A204.1 (cell line): ENCODE data around the gene TMEM44.
"Not testable (repeated sequence)": the region's sequence is repeated elsewhere in the genome, so short reads cannot be mapped to it uniquely, and the experiment has no call there.

Experiments used
- FAIRE-seq: peaks from 2 replicates; lab custom pipeline; 2012; peaks lifted over from hg19 to GRCh38; lab: Jason Lieb, UNC

The TMEM44 gene

DNA sequence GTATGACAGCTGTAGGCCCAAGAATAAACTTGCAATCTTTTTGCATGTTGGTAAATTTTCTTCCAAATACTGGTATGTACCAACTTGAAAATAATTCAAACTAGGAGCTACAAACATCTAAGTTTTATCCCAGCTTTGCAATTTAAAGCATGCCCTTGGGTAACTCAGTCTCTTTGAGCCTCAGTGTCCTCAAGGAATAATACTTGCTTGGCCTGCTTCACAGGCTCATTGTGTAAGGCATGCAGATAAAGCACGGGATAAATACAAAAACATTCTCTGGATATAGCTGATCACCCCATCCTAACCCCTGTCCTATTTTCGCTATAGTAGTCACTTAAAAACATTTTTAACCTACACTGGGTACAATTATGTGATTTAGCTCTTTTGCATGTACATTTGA is 9.6 kb upstream of the TMEM44 start:
- no peak for FAIRE-seq

DNA sequence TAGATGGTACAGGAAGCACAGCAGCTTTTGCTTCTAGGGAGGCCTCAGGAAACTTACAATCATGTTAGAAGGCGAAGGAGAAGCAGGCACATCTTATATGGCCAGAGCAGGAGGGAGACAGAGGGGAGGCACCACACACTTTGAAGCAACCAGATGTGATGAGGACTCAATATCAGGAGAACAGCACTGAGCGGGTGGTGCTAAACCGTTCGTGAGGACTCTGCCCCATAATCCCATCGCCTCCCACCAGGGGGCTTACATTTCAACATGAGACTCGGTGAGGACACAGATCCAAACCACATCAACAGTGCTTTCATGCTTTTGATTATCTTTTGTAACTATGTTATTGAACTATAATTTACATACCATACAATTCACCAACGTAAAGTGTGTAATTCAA is 7.6 kb upstream of the TMEM44 start:
- no peak for FAIRE-seq

DNA sequence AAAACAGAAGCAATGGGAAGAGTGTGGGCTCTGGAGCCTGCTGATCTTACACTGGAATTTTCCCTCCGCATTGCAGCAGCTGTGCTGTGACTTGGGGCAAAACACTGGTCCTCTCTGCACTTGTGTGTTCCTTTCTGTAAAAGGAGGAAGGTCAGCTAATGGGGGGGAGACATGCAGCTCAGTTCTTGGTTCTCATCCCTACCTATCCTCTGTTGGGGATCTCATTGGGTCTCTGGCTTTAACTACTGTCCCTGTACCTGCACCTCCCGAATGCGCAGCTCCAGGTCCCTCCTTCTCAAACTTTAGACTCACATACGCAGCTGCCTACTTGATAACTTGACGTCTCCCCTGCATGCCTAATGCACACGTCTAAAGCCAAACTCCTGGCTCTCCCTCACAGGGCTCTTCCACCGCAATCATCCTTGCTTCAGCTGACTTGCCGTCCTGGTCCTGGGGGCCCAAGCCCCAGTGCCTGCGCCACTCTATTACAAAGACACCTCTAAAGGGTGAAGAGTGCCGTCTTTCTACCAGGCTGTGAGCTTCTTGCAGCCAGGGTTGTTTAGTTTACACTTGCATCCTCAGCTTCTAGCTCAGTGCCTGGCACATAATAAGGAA is 5.9 kb upstream of the TMEM44 start:
- FAIRE-seq: no peak

DNA sequence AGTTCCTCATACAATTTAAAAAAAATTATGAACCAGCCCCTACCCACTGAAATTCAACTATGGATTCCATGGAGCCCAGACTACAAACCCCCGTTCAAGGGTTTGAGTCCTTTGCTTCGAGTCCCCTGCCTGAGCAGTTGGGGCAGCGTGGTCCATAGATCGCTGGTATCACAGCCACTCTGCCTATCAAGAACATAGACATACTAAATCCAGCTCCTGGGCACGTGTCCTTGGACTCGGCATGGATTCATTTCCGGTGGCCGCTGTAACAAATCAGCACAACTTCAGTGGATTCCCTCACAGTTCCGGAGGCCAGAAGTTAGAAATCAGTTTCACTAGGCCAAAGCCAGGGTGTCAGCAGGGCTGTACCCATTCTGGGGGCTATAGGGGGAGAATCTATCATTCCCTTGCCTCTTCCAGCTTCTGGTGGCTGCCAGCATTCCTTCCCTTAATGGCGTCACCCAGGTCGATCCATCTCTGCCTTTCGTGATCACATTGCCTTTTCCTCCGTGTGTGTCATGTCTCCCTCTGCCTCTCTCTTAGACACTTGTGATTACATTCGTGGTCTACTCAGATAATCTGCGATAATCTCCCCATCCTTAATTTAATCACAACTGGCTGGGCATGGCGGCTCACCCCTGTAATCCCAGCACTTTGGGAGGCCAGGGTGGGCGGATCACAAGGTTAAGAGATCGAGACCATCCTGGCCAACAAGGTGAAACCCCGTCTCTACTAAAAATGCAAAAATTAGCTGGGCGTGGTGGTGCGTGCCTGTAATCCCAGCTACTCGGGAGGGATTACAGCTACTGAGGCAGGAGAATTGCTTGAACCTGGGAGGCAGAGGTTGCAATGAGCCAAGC is 4.6 kb upstream of the TMEM44 start:
- no peak for FAIRE-seq

DNA sequence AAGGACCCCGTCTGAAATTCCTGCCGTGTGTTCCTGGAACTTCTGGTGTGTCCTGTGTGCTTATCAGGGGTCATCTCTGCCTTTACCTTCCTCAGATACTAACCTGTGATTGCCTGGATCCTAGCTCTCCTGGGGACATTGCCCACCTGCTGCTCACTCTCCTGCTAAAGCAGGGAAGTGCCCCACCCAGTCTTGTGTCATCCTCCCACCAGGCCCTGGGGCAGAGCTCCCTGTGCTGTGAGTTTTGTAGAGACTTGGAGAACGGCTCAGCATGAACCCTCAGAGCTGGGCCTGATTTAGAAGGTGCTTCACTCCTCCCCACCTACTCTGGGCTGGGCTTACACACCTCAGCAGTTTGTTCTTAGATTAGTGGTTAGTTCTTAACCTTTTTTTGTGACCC is 3.8 kb upstream of the TMEM44 start:
- no peak for FAIRE-seq

DNA sequence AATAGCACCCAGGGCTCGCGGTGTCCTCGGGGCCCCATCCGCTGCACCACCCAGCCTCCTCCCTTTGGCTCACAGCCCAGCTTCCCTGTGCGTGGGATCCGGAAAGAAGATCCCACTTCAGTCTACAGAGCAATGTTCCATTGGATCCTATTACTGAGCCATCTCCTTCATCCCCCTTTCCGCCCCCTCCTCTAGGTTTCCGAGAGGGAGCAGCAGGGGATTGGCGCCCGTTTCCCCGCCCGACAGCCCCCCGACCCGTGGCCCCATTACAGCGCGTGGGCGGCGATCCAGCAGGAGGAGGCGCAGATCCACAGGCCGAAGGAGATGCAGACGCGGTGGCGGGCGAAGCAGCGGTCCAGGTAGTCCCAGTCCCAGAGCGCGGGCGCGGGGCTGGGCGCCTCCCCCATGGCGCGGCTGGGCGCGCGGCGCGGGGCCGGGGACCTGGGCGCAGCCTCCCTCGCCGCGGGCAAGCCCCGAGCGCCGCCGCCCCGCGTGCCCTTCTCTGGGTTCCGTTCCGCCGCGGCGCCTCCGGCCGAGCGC is 340 bp downstream of the TMEM44 start:
- FAIRE-seq: no peak

DNA sequence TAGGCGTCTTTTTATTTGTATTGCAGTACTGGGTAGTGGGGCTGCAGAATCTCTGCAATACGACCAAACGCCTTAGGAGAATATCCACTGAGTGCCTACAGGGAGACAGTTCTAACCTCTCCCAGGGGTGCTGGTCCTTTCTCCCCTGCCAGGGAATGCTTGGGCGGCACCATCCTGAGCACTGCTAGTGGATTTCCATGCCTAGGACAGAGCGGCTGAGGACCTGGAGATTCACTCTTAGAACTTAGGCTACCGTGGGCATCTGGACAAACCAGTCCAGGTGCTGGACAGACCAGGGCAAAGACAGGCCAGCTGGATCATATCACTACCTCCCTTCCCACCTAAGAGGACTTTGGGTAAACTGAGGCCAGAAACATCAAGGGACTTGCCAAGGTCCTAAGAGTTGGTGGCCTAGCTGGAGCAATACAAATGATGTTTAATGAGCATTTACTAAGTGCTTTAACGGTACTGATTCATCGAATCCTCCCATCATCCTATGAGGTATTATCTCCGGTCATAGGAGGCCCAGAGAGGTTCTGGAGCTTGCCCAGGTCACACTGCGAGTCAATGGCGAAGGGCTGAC is 902 bp downstream of the TMEM44 start:
- no peak for FAIRE-seq

DNA sequence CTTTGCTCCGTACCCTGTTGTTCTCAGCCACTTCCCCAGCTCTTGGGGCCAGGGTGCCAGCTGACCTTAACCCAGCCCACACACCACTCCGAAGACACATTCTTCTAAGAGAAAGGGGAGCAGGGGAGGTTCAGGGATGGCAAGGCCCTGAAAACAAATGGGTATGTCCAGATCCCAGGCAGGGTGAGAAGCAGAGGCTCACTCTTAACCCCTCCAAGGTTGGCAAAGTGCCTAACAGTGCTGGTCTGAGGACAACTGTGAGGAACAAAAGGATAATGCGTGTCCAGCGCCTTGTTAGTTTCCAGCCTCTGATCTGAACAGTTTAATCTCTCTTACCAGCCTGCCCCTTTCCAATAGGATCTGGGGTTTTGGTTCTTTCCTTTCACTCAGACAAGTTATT is 1.5 kb downstream of the TMEM44 start:
- FAIRE-seq: no peak

DNA sequence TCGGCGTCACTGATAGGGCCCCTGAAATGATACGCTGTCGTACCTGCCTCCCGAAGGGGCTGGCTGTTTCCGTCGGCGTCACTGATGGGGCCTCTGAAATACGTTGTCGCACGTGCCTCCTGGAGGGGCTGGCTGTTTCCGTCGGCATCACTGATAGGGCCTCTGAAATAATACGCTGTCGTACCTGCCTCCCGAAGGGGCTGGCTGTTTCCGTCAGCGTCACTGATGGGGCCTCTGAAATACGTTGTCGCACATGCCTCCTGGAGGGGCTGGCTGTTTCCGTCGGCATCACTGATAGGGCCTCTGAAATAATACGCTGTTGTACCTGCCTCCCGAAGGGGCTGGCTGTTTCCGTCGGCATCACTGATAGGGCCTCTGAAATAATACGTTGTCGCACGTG is 2.5 kb downstream of the TMEM44 start:
- not testable (repeated sequence) for FAIRE-seq

DNA sequence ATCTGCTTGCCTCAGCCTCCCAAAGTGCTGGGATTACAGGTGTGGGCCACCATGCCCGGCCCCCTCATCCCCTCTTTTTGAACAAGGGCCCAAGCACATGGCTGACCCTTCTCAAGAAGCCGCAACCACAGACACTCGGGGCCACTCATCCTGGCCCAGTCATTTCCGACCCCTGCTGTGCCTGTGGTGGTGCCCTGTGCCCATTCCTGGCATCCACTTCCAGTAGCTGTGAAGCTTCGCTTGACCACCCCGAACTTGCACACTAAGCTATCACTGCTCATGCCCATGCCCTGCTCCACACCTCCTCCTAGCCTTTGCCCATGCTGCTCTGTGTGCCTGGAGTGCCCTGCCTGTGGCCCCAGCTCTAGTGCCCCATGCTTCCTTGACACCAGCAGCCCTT is 8.3 kb downstream of the TMEM44 start:
- no peak for FAIRE-seq

DNA sequence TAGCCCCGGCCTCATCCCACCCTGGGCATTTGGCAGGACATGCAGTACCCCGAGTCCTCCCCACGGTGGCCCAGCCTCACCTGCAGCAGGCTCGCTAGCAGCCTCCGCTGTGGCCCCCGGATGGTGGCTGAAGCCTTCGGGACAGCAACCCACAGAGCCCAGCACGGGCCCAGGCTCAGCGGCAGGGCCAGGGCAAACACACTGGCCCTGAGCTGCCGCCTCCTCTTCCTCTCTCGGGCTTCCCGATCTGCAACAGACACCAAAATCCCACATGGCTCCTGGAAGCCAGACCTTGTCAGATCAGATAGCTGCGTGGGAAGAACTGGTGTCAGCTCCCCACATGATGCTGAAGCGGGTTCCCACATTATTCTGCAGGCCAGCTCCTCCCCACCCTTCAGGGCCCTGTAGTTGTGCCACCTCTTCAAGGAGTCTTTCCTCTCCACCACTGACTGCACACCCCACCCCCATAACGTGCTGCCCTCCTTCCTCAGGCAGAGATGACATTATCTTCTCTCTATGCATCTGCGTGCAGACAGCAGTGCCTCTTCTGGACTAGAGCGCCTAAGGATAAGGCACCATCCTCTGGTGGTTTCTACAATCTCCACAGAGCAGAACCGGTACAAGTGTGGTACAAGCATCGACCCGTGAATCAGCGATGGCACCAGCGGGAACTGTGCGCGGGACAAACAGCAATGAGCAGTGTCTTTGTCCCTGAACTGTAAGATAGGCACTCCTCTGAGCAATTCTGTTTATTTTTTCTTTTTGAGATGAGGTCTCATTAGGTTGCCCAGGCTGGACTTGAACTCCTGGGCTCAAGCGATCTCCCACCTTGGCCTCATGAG is 9.5 kb downstream of the TMEM44 start:
- no peak for FAIRE-seq

DNA sequence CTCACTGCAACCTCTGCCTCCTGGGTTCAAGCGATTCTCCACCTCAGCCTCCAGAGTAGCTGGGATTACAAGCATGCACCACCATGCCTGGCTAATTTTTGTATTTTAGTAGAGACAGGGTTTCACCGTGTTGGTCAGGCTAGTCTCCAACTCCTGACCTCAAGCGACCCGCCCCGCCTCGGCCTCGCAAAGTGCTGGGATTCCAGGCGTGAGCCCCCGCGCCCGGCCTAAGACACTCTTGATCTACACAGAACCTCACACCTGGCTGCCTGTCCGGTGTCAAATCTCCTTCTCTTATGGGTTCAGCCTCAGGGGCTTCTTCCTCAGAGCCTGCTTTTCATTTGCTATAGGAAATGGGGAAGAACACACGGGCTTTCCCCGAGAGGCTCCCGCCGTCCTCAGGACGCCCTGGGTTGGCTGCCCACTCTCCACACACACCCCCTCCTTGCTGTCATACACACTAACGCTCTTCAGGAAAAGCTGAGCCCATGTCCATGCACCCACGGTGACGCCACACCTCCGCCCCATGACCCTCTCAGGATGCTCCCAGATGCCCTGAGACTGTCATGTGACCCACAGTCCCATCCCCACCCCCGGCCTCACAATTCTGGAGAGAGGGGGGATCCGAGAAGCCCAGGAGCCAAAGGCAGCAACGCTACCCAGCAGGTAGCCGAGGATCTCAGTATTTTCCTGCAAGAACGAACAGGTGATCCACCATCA is 10.4 kb downstream of the TMEM44 start:
- no peak for FAIRE-seq

DNA sequence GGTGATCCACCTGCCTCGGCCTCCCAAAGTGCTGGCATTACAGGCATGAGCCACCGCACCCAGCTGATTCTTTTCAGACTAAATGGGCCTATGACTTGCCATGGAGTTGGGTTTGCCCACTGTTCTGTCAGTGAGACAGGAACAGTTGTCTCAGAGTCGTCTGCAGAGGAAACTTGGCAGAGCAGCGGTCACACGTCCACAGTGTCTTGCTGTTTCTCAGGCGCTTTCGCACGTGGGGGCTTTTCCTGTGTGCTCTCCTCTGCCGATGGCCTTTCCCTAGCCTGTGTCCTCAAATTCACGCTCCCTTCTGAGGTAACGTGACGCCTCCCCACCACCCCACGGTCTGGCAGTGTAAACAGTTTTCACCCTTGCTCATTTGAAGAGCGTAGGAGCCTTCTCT is 11.3 kb downstream of the TMEM44 start:
- FAIRE-seq: no peak

DNA sequence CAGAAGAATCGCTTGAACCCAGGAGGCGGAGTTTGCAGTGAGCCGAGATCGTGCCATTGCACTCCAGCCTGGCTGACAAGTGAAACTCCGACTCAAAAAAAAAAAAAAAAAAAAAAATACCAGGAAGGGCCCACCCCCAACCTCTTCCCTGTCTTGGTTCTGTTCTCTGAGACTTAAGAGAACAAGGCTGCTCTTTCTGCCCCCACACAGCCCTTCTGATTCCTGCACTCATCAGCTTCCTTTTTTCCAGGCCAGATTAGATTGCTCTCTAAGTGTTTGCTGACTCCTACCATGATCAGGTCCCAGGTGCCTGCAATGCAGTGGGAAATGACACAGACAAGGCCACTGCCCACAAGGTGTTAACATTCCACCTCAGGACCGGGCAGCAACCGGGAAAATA is 13.0 kb downstream of the TMEM44 start:
- no peak for FAIRE-seq

DNA sequence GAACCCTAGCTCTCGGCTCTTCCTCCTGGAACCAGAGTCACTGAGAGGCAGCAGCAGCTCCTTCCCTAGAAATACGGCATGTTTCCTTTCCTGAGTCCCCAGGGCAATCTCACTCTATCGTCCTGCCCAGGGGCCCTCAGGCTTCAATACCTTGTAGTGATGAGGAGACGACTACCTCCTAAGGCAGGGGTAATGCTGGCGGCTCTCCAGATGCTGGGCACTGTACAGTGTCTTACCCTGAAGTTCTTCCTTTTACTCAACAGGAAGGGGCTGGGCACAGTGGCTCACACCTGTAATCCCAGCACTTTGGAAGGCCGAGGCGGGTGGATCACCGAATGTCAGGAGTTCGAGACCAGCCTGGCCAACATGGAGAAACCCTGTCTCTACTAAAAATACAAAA is 13.5 kb downstream of the TMEM44 start:
- FAIRE-seq: no peak

DNA sequence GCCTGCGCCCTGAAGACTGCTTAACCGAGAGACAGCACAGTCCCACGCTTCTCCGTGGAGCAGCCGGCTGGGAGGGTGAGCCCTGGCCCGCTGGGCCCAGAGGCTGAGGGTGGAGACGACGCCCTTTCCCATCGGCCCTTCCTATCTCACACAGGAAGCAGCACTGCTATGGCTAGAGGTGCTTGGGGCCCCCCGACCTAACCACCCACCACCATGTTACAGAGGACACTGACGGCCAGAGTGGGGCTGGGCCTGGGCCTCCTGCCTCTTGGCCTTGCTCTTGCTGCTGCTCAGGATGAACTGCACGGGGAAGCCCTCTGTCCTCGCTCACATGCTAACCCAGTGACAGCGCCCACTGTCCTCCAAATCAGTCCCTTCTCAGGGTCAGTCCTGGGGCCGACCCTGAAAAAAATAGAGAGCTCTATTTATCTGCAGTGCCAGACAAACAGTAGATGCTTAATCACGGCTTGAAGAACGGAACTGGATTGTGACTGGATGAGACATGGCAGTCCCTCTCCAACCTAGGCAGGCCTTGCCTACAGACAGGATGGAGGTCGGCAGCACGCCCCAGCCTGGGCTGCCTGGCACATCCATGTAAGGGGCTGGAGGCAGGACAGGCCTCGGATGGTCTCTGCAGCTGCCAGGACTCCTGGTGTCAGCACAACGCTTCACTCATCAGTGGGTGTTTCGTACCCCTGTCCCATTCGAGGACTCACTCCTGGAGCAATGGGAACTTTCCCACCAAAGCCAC is 14.2 kb downstream of the TMEM44 start:
- no peak for FAIRE-seq

DNA sequence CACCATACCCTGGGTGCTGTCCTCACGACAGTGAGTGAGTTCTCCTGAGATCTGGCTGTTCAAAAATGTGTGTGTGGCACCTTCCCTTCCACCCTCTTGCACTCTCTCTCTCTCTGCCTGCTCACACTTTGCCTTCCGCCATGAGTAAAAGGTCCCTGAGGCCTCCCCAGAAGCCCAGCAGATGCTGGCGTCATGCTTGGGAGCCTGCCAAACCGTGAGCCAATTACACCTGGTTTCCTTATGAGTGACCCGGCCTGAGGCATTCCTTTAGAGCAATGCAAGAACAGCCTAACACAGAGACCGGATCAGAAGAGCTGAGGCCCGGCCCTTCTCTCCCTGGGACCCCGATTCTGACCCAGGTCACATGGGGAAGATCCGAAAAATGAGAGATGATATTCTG is 15.4 kb downstream of the TMEM44 start:
- FAIRE-seq: no peak

DNA sequence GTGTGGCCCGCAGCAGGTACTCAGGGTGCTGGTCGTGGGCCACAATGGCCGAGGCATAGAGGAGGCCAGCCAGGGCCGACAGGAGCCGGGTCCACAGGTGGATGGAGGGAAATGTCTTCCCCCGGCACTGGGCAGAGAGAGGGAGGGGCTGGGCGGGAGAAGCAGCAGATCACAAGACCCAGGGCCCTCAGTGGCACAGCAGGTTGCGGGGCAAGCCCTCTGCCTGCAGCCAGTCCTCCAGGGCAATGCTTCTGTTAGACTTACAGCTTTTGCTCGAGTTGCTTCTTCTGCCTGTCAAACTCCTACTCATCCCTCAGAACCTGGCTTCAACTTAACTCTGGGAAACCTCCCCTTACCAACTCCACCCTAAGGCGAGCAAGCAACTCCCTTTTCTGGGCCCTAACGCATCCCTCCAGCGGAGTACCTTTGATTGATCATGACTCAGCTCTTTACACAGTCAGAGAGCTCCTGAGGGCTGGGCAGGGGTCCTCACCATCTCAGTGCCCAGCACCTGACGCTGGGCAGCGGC is 16.0 kb downstream of the TMEM44 start:
- no peak for FAIRE-seq

DNA sequence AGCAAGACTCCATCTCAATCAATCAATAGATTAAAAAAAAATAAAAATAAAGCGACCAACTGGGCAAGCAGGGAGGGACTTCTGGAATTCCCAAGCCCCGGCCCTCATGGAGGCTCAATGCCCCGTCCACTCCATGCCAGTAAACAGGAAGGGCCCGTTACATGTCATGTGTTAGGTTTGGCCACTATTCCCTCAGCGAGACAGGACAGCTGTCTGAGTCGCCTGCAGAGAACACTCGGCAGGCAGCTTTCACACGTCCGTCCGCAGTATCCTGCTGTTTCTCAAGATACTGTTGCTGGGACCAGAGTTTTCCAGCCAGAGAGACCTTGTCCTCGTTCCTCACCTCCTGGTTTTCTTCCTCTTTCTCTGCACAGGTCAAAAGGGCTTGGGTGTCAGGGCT is 18.0 kb downstream of the TMEM44 start:
- no peak for FAIRE-seq

DNA sequence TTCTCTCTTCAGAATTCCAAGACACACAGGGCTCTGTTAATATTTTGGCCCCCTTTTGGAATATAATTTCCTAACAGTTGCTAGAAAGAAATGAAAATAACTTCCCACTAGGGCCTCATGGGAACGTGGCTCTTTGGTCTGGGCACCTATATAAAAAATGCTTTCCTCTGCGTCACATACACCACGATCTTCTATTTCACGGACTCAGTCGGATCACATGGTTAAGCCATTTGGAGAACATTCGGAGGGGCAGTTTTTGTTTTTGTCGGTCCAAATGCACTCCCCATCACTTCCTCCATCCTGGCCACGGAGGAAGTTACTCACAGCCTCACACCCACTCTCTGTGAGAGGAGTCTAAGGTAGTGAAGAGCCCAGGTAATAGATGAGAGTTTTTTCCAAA is 21.0 kb downstream of the TMEM44 start:
- FAIRE-seq: no peak

DNA sequence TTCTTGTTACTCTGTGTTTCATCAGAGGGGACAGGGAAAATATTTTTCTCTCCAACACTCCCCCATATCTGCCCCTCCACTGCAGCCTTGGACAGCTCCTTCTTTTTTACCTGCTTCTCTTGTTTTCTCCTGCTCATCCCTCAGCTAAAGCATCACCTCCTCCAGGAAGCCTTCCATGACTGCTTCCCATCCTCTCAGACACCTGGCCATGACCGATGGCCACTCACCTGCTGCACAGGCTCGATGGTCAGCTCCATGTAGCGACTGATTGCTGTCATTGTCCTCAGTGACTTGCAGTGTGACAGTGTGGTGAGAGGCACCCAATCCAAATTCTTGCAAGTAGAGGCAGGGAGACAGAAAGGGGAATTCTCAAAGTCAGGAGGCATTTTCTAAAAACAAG is 22.5 kb downstream of the TMEM44 start:
- no peak for FAIRE-seq
